Measurements from ENCODE around the gene AUTS2.

The AUTS2 gene

GRCh38 chr7:70352088-70352487 is 753.8 kb downstream of the AUTS2 start:
- TF ChIP-seq, protein P1, sequence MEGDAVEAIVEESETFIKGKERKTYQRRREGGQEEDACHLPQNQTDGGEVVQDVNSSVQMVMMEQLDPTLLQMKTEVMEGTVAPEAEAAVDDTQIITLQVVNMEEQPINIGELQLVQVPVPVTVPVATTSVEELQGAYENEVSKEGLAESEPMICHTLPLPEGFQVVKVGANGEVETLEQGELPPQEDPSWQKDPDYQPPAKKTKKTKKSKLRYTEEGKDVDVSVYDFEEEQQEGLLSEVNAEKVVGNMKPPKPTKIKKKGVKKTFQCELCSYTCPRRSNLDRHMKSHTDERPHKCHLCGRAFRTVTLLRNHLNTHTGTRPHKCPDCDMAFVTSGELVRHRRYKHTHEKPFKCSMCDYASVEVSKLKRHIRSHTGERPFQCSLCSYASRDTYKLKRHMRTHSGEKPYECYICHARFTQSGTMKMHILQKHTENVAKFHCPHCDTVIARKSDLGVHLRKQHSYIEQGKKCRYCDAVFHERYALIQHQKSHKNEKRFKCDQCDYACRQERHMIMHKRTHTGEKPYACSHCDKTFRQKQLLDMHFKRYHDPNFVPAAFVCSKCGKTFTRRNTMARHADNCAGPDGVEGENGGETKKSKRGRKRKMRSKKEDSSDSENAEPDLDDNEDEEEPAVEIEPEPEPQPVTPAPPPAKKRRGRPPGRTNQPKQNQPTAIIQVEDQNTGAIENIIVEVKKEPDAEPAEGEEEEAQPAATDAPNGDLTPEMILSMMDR (IDR thresholded peaks at IDR 0.05): no peak

- TF ChIP-seq, protein P1 (IDR thresholded peaks at IDR 0.05): no peak
These were observed 754.6 kb downstream of the AUTS2 start for GRCh38 chr7:70352906-70353305.

GRCh38 chr7:70353330-70353945 is 755.2 kb downstream of the AUTS2 start:
- TF ChIP-seq, protein P1 (IDR thresholded peaks at IDR 0.05): no peak

DNA sequence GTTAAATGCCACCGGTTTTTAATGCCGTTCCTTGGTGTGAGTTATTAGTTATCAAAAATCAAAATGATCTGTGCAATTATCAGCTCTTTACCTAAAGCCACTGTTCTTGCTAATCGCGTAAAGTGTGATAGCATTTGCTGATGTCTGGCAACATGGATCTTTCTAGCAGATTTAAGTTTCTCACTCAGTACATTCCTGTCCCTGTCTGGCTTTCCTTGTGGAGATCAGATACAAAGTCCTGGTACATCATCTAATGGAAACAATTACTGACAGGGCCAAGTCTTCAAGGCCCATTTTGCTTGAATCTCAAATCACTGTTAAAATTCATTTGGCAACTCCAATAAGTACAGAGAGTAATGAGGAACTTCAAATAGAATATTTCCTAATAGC is 755.7 kb downstream of the AUTS2 start:
- TF ChIP-seq, protein P1 (IDR thresholded peaks at IDR 0.05): no peak

DNA sequence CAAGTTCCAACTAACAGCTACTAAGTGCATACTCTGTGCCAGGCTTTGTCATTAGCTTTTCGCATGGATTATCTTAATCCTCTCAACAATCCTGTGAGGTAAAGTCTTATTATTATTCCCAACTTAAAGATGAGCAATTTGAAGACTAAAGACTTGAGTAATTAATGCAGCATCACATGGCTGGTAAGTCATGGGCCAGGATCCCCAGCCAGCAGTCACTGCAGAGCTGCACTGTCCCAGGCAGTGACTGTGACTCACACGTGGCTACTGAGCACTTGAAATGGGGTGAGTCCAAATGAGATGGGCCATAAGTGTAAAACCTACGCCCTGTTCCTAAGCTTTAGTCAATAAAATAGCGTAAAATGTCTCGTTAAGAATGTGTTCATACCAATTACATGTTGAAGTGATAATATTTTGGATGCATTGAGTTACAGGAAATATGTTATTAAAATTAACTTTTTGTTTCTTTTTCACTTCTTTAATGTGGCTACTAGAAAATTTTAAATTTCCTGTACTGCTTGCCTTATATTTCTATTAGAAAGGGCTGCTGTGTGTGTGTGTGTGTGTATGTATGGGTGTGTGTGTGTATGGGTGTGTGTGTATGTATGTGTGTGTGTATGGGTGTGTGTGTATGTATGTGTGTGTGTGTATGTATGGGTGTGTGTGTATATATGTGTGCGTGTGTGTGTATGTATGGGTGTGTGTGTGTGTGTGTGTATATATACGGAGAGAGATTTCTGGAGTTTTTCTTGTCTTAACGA is 756.3 kb downstream of the AUTS2 start:
- TF ChIP-seq, protein P1 (IDR thresholded peaks at IDR 0.05): no peak

GRCh38 chr7:70355198-70356020 is 757.1 kb downstream of the AUTS2 start:
- TF ChIP-seq, protein P1 (IDR thresholded peaks at IDR 0.05): no peak

DNA sequence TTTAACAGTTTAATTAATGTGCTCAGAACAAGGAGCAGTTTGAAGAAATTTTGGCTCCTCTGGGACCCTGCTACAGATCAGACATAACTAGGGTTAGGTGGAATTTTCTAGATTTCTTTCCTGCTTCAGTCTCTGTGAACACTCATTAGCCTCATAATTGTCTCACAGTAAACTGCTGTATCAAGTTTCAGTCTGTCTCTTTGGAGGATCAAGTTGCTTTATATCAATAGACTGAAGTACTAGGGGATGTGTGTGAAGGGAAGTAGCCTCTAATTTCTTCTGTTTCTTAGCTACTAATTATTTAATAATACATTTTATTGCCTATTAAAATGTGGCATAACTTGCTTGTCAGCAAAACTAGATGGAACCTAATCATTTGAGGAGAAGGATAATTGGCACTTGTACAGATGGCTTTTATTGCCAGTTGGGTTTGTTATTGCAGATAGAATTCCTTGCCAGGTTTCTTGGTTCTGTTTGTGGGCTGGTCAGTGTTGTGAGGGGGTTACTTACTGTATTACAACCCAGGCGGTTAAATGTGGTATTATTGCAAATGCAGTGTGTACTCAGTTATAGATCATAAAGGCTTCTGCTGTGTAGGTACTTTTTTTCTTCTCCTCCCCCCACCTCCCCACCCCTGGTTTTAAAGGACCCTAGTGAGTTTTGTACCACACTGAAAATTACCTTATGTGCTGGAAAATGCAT is 758.0 kb downstream of the AUTS2 start:
- TF ChIP-seq, protein P1 (IDR thresholded peaks at IDR 0.05): no peak

Data from LNCAP (cell line).